GM23338 (cell line): ENCODE measurements around the gene KLHL25. TPM values are rescaled to one million over a fixed set of nuclear protein-coding genes. Genes with fewer than 3 reads are reported as not detected.

Source experiments
- ATAC-seq: fragments of 200-7000 bp; cut with Tn5 transposase; 3 replicates; pipeline ENCODE4 v1.9.1; 2020
- DNase-seq: peaks from one replicate; pipeline ENCODE4 v3.0.0-alpha.2; 2015; ENCODE audit warnings: low spot score
- H2AFZ ChIP-seq: fragments of 200-600 bp; sonication (generic); 2 replicates; pipeline ENCODE4 v1.8.0; 2016; ENCODE audit warnings: antibody characterized with exemption, mild to moderate bottlenecking, moderate library complexity
- H3F3A ChIP-seq: fragments of 200-600 bp; sonication (generic); replicated peaks from 2 replicates; pipeline ENCODE4 v1.8.0; 2017; ENCODE audit warnings: antibody characterized with exemption, mixed run types, low read depth
- H3K27ac ChIP-seq: fragments of 200-600 bp; sonication (generic); 2 replicates; pipeline ENCODE4 v1.6.1; 2016; ENCODE audit warnings: low read depth
- H3K27me3 ChIP-seq: fragments of 200-600 bp; sonication (generic); 2 replicates; pipeline ENCODE4 v1.8.0; 2016; ENCODE audit warnings: mild to moderate bottlenecking, mixed run types, moderate library complexity; ENCODE audit not compliant: insufficient read depth
- H3K36me3 ChIP-seq: fragments of 200-600 bp; sonication (generic); 2 replicates; pipeline ENCODE4 v1.8.0; 2016; ENCODE audit warnings: mild to moderate bottlenecking; ENCODE audit not compliant: insufficient read depth
- H3K4me1 ChIP-seq: fragments of 200-600 bp; sonication (generic); 2 replicates; pipeline ENCODE4 v1.8.0; 2016; ENCODE audit warnings: mild to moderate bottlenecking, moderate library complexity; ENCODE audit not compliant: insufficient read depth
- H3K4me2 ChIP-seq: fragments of 200-600 bp; sonication (generic); 2 replicates; pipeline ENCODE4 v1.7.1; 2017; ENCODE audit warnings: mixed run types
- H3K4me3 ChIP-seq: fragments of 200-600 bp; sonication (generic); 2 replicates; pipeline ENCODE4 v1.6.1; 2016; ENCODE audit warnings: mixed run types
- H3K79me2 ChIP-seq: fragments of 200-600 bp; sonication (generic); replicated peaks from 2 replicates; pipeline ENCODE4 v1.8.0; 2017; ENCODE audit warnings: mild to moderate bottlenecking; ENCODE audit not compliant: insufficient read depth
- H3K9me2 ChIP-seq: fragments of 200-600 bp; sonication (generic); 2 replicates; pipeline ENCODE4 v1.8.0; 2017; ENCODE audit not compliant: insufficient read depth
- H4K20me1 ChIP-seq: fragments of 200-600 bp; sonication (generic); replicated peaks from 2 replicates; pipeline ENCODE4 v1.8.0; 2017; ENCODE audit warnings: mild to moderate bottlenecking; ENCODE audit not compliant: insufficient read depth
- H3K27ac Mint-ChIP-seq: 2 replicates; pipeline ENCODE4 v1.8.0; 2020; ENCODE audit warnings: inconsistent platforms, mild to moderate bottlenecking, moderate library complexity, mixed read lengths
- H3K27me3 Mint-ChIP-seq: 3 replicates; pipeline ENCODE4 v1.8.0; 2022; ENCODE audit warnings: low read depth, mild to moderate bottlenecking, moderate library complexity, mixed read lengths, inconsistent platforms; ENCODE audit not compliant: insufficient read depth, poor library complexity
- H3K36me3 Mint-ChIP-seq: 3 replicates; pipeline ENCODE4 v1.8.0; 2021; ENCODE audit warnings: low read depth, mild to moderate bottlenecking, inconsistent platforms, moderate library complexity, mixed read lengths
- H3K4me1 Mint-ChIP-seq: 3 replicates; pipeline ENCODE4 v1.8.0; 2020; ENCODE audit warnings: mild to moderate bottlenecking, inconsistent platforms, mixed read lengths
- H3K4me3 Mint-ChIP-seq: 3 replicates; pipeline ENCODE4 v1.8.0; 2021; ENCODE audit warnings: moderate library complexity, mild to moderate bottlenecking, inconsistent platforms, mixed read lengths
- H3K9me3 Mint-ChIP-seq: 3 replicates; pipeline ENCODE4 v1.8.0; 2020; ENCODE audit warnings: moderate library complexity, mild to moderate bottlenecking, inconsistent platforms, mixed read lengths
- CREB1 ChIP-seq: fragments of 250-450 bp; sonication (Bioruptor Pico); IDR thresholded peaks from 2 replicates; pipeline ENCODE4 v1.5.0; 2020; ENCODE audit warnings: low read depth, mild to moderate bottlenecking, moderate library complexity
- CTCF ChIP-seq, 2 experiments: fragments of 200-600 bp in 1 of 2; sonication (generic) in 1 of 2; conservative IDR thresholded peaks; 2 replicates each; pipeline versions ENCODE4 v1.5.1 to v1.6.1; 2016 to 2017; ENCODE audit warnings: antibody characterized with exemption in 2 of 2, low read depth in 2 of 2, mild to moderate bottlenecking in 2 of 2, moderate library complexity in 1 of 2
- NANOG ChIP-seq: IDR thresholded peaks from 2 replicates; pipeline ENCODE4 v1.6.1; 2016; ENCODE audit warnings: antibody characterized with exemption, borderline replicate concordance
- STAT1 ChIP-seq: IDR thresholded peaks from one replicate; pipeline ENCODE4 v1.6.1; 2016; ENCODE audit warnings: antibody characterized with exemption; ENCODE audit not compliant: unreplicated experiment
- ZNF331 ChIP-seq: fragments of 250-450 bp; sonication (Bioruptor Pico); IDR thresholded peaks from 2 replicates; pipeline ENCODE4 v1.5.0; 2020; ENCODE audit warnings: low read depth, mild to moderate bottlenecking, moderate library complexity
- ZNF462 ChIP-seq: fragments of 250-450 bp; sonication (Bioruptor Pico); IDR thresholded peaks from 2 replicates; pipeline ENCODE4 v1.5.0; 2020; ENCODE audit warnings: mild to moderate bottlenecking, moderate library complexity
- polyA plus RNA-seq: library from polyadenylated mRNA; unstranded; fragments of >200 nt; fragmentation: Nextera tagmentation; extraction: Ambion mirVana; gene quantifications from 2 replicates; pipeline ENCODE4 v1.2.1, GENCODE V29; 2016
- total RNA-seq: library from RNA; depleted of rRNA; stranded (reverse); fragments of >200 nt; shearing (Covaris generic); gene quantifications from 2 replicates; pipeline ENCODE4 v1.2.3, GENCODE V29; 2014

The KLHL25 gene
- total and polyA plus RNA-seq, 2 experiments from 2014 or later: 5.2 to 28.5 TPM

- TF ChIP-seq ZNF462 (CRISPR knock-in tag) (peak; percentile 1; the same call in 1 of the 2 replicates), NANOG (no peak), ZNF331 (no peak), STAT1 (no peak), CREB1 (CRISPR knock-in tag) (0 out of 2 replicates have a peak, but pooled peaks have one; percentile 33)
Observed at GRCh38 chr15:85751291-85752123, 43.2 kb downstream of the KLHL25 start (continued).

GRCh38 chr15:85750319-85751290, 44.1 kb downstream of the KLHL25 start:
- 0 out of 2 replicates have a peak, but pooled peaks cover 9% of the 10 kb centered on the region for H3K36me3 ChIP-seq
- peaks cover 61% of the 10 kb centered on the region for H3K4me1 ChIP-seq
- TF ChIP-seq CTCF (conservative IDR thresholded peaks at IDR 0.05; ENCODE audit: low read depth in 2 of 2) (0 out of 4 replicates have a peak, but pooled peaks of 1 of the 2 experiments have one; percentile 16), CREB1 (CRISPR knock-in tag) (no peak)
- peak; percentile 28 for DNase-seq
- no peaks in the 10 kb centered on the region; the same call in 1 of the 2 replicates for H3K79me2 ChIP-seq
- no peak overlapping the region for H2AFZ ChIP-seq
- peak overlapping the region; percentile 56 for H3K4me3 Mint-ChIP-seq
- peaks cover 3% of the 10 kb centered on the region for H4K20me1 ChIP-seq
- peak overlapping the region; percentile 81 for H3K27ac Mint-ChIP-seq
- no peaks in the 10 kb centered on the region for H3K27me3 ChIP-seq
- H3K36me3 Mint-ChIP-seq: peaks cover 35% of the 10 kb centered on the region
- H3K4me1 Mint-ChIP-seq: peaks cover 69% of the 10 kb centered on the region
- peak overlapping the region; percentile 80; the same call in 1 of the 2 replicates for H3K27ac ChIP-seq
- H3F3A ChIP-seq: peaks cover 18% of the 10 kb centered on the region
- no peaks in the 10 kb centered on the region for H3K9me2 ChIP-seq
- H3K4me3 ChIP-seq: peak overlapping the region; percentile 47
- H3K27me3 Mint-ChIP-seq: peaks cover 33% of the 10 kb centered on the region
- ATAC-seq: peak; percentile 9
- H3K9me3 Mint-ChIP-seq: no peaks in the 10 kb centered on the region
- peak overlapping the region; percentile 75 for H3K4me2 ChIP-seq
